Measurements from ENCODE around the gene NDUFS3.
"Not testable (repeated sequence)": the region's sequence is repeated elsewhere in the genome, so short reads cannot be mapped to it uniquely, and the experiment has no call there.

The NDUFS3 gene

GRCh38 chr11:47578524-47579494 lies at the start of gene NDUFS3, which contains the start of gene KBTBD4:
Gene NDUFS3, plus strand, starts transcription at chr11:47579074. Its CDS starts 18 bp downstream, at chr11:47579092.
Gene KBTBD4, minus strand, starts transcription at chr11:47578970. Its CDS starts 19 bp downstream, at chr11:47578951.
- DNase-seq: peak; percentile 90

GRCh38 chr11:47529951-47530350 lies 48.9 kb upstream of the NDUFS3 start:
- no peak for DNase-seq

- not testable (repeated sequence) for DNase-seq
Observed at GRCh38 chr11:47530721-47531120, 48.2 kb upstream of the NDUFS3 start.

- no peak for DNase-seq
Observed at GRCh38 chr11:47531666-47532065, 47.2 kb upstream of the NDUFS3 start.

GRCh38 chr11:47532597-47533213 lies 46.2 kb upstream of the NDUFS3 start:
- DNase-seq: no peak

- no peak for DNase-seq
Observed at GRCh38 chr11:47533690-47534151, 45.2 kb upstream of the NDUFS3 start.

GRCh38 chr11:47534704-47535251 lies 44.1 kb upstream of the NDUFS3 start:
- no peak for DNase-seq

GRCh38 chr11:47536915-47537314 lies 42.0 kb upstream of the NDUFS3 start:
- DNase-seq: no peak

- DNase-seq: no peak
Observed at GRCh38 chr11:47538741-47539565, 39.9 kb upstream of the NDUFS3 start.

- no peak for DNase-seq
Observed at GRCh38 chr11:47539681-47540039, 39.2 kb upstream of the NDUFS3 start.

GRCh38 chr11:47541070-47541469 lies 37.8 kb upstream of the NDUFS3 start:
- no peak for DNase-seq

- DNase-seq: no peak
Observed at GRCh38 chr11:47545298-47545697, 33.6 kb upstream of the NDUFS3 start.

- DNase-seq: not testable (repeated sequence)
Observed at GRCh38 chr11:47546274-47546673, 32.6 kb upstream of the NDUFS3 start.

GRCh38 chr11:47550288-47551047 lies 28.4 kb upstream of the NDUFS3 start:
- DNase-seq: no peak

GRCh38 chr11:47551086-47551485 lies 27.8 kb upstream of the NDUFS3 start:
- DNase-seq: no peak

GRCh38 chr11:47552056-47552565 lies 26.8 kb upstream of the NDUFS3 start:
- peak; percentile 27 for DNase-seq

- DNase-seq: peak; percentile 92
Observed at GRCh38 chr11:47552566-47553405, 26.1 kb upstream of the NDUFS3 start, which contains the start of gene CELF1. Gene CELF1, minus strand, starts transcription at chr11:47553132. Its CDS starts 53,609 bp downstream, at chr11:47499523.

GRCh38 chr11:47553406-47553743 lies 25.5 kb upstream of the NDUFS3 start:
- DNase-seq: no peak

- DNase-seq: not testable (repeated sequence)
Observed at GRCh38 chr11:47557004-47557403, 21.9 kb upstream of the NDUFS3 start.

- no peak for DNase-seq
Observed at GRCh38 chr11:47558695-47559094, 20.2 kb upstream of the NDUFS3 start.

- DNase-seq: no peak
Observed at GRCh38 chr11:47560426-47560825, 18.4 kb upstream of the NDUFS3 start.
